ENCODE data around the gene BMP4. TPM values are rescaled to one million over a fixed set of nuclear protein-coding genes. Genes with fewer than 3 reads are reported as not detected.
A peak's percentile ranks its signal among the peaks of the same experiment; 100 is the strongest.

BMP4 gene
- total and polyA plus RNA-seq, 2 experiments from 2014 or later = not detected

GRCh38 chr14:53929871-53930715 is 26.5 kb downstream of the BMP4 start:
- no peaks in the 10 kb centered on the region for H3K79me2 ChIP-seq (ENCODE audit: insufficient read depth)
- H3K36me3 ChIP-seq (ENCODE audit: low read depth) = no peaks in the 10 kb centered on the region
- H3K27me3 ChIP-seq (replicated peaks; ENCODE audit: insufficient read depth) = peaks cover 10% of the 10 kb centered on the region; the same call in 1 of the 2 replicates
- in situ Hi-C loops (cut with MboI) = no loop called here
- H3K4me1 ChIP-seq (ENCODE audit: insufficient read depth) = no peaks in the 10 kb centered on the region
- no peak overlapping the region for H3K4me2 ChIP-seq (ENCODE audit: unreplicated experiment)
- H3K9me2 ChIP-seq (ENCODE audit: insufficient read depth) = no peaks in the 10 kb centered on the region
- H3K9ac ChIP-seq = no peak overlapping the region
- no peak overlapping the region for H3K4me3 ChIP-seq
- no peak for DNase-seq
- no peak for TF ChIP-seq EZH2phosphoT487 (IDR thresholded peaks at IDR 0.05; ENCODE audit: insufficient read depth, low read depth)
- TF ChIP-seq EZH2 (IDR thresholded peaks at IDR 0.05; ENCODE audit: insufficient read depth, poor library complexity, severe bottlenecking) = no peak
- H3K27ac ChIP-seq = no peak overlapping the region
- H4K20me1 ChIP-seq (ENCODE audit: insufficient read depth) = no peaks in the 10 kb centered on the region
- H2AFZ ChIP-seq = no peak overlapping the region
- H3F3A ChIP-seq (ENCODE audit: insufficient read depth) = no peaks in the 10 kb centered on the region
- H3K9me3 ChIP-seq (ENCODE audit: low read depth) = no peaks in the 10 kb centered on the region
- 18 to 22% methylated on average over 2 of the region's 2 CpGs for WGBS, 2 experiments (ENCODE audit: low coverage in 1 of 2, low lambda C conversion rate in 2 of 2, missing lambda C conversion rate in 2 of 2)

- in situ Hi-C loops (cut with MboI) = no loop called here
- Histone ChIP-seq H4K20me1 (ENCODE audit: insufficient read depth) (no peaks in the 10 kb centered on the region), H3K27me3 (replicated peaks; ENCODE audit: insufficient read depth) (peaks cover 14% of the 10 kb centered on the region), H3K9me3 (ENCODE audit: low read depth) (no peaks in the 10 kb centered on the region), H3K79me2 (ENCODE audit: insufficient read depth) (no peaks in the 10 kb centered on the region), H2AFZ (no peak overlapping the region), H3K9me2 (ENCODE audit: insufficient read depth) (no peaks in the 10 kb centered on the region), H3K4me1 (ENCODE audit: insufficient read depth) (no peaks in the 10 kb centered on the region), H3K9ac (no peak overlapping the region), H3K36me3 (ENCODE audit: low read depth) (no peaks in the 10 kb centered on the region), H3K27ac (no peak overlapping the region), H3K4me2 (ENCODE audit: unreplicated experiment) (no peak overlapping the region), H3F3A (ENCODE audit: insufficient read depth) (no peaks in the 10 kb centered on the region), H3K4me3 (no peak overlapping the region)
- WGBS, 2 experiments (ENCODE audit: low coverage in 1 of 2, low lambda C conversion rate in 2 of 2, missing lambda C conversion rate in 2 of 2) = 43 to 45% methylated on average over 5 of the region's 5 CpGs
- TF ChIP-seq EZH2phosphoT487 (IDR thresholded peaks at IDR 0.05; ENCODE audit: insufficient read depth, low read depth) (no peak), EZH2 (IDR thresholded peaks at IDR 0.05; ENCODE audit: insufficient read depth, poor library complexity, severe bottlenecking) (no peak)
- DNase-seq = no peak
Observed at GRCh38 chr14:53927171-53927570, 29.5 kb downstream of the BMP4 start.

- WGBS, 2 experiments (ENCODE audit: low coverage in 1 of 2, low lambda C conversion rate in 2 of 2, missing lambda C conversion rate in 2 of 2) = 75% methylated on average over 6 of the region's 6 CpGs
- DNase-seq = no peak
- in situ Hi-C loops (cut with MboI) = no loop called here
- no peaks in the 10 kb centered on the region for H3F3A ChIP-seq (ENCODE audit: insufficient read depth)
- no peaks in the 10 kb centered on the region for H4K20me1 ChIP-seq (ENCODE audit: insufficient read depth)
- H3K9me2 ChIP-seq (ENCODE audit: insufficient read depth) = no peaks in the 10 kb centered on the region
- TF ChIP-seq EZH2 (IDR thresholded peaks at IDR 0.05; ENCODE audit: insufficient read depth, poor library complexity, severe bottlenecking) (no peak), EZH2phosphoT487 (IDR thresholded peaks at IDR 0.05; ENCODE audit: insufficient read depth, low read depth) (no peak)
- no peaks in the 10 kb centered on the region for H3K4me1 ChIP-seq (ENCODE audit: insufficient read depth)
- no peak overlapping the region for H3K4me3 ChIP-seq
- H3K27ac ChIP-seq = no peak overlapping the region
- H3K9ac ChIP-seq = no peak overlapping the region
- peaks cover 14% of the 10 kb centered on the region for H3K27me3 ChIP-seq (replicated peaks; ENCODE audit: insufficient read depth)
- H3K36me3 ChIP-seq (ENCODE audit: low read depth) = no peaks in the 10 kb centered on the region
- H3K4me2 ChIP-seq (ENCODE audit: unreplicated experiment) = no peak overlapping the region
- no peak overlapping the region for H2AFZ ChIP-seq
- H3K79me2 ChIP-seq (ENCODE audit: insufficient read depth) = no peaks in the 10 kb centered on the region
- no peaks in the 10 kb centered on the region for H3K9me3 ChIP-seq (ENCODE audit: low read depth)
Observed at GRCh38 chr14:53925201-53925766, 31.3 kb downstream of the BMP4 start.

DNA sequence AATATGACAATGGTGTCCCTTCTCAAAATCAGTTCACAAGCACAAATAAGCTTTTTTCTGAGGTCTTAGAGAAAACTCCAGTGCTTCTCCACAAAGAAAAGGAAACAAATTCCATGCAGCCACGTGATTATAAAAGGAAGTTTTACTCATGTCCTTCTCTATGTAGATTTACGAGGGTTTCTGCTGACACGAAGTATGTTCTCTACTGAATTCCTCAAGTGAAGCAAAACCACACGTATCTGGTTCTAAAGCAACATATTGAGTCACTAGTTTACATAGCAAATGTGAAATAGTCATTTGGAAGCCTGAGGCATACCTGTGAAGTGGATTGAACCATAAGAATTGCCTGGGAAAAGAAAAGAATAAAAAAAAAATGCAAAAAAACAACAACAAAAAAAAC is 31.9 kb downstream of the BMP4 start:
- H3K4me2 ChIP-seq (ENCODE audit: unreplicated experiment) = no peak overlapping the region
- peak; percentile 22 for DNase-seq
- no peak overlapping the region for H3K9ac ChIP-seq
- no peaks in the 10 kb centered on the region for H3K36me3 ChIP-seq (ENCODE audit: low read depth)
- no peaks in the 10 kb centered on the region for H3K9me2 ChIP-seq (ENCODE audit: insufficient read depth)
- H3K9me3 ChIP-seq (ENCODE audit: low read depth) = no peaks in the 10 kb centered on the region
- H2AFZ ChIP-seq = no peak overlapping the region
- H3K27ac ChIP-seq = no peak overlapping the region
- TF ChIP-seq EZH2 (IDR thresholded peaks at IDR 0.05; ENCODE audit: insufficient read depth, poor library complexity, severe bottlenecking) (no peak), EZH2phosphoT487 (IDR thresholded peaks at IDR 0.05; ENCODE audit: insufficient read depth, low read depth) (no peak)
- no peaks in the 10 kb centered on the region for H3K4me1 ChIP-seq (ENCODE audit: insufficient read depth)
- in situ Hi-C loops (cut with MboI) = no loop called here
- H3K79me2 ChIP-seq (ENCODE audit: insufficient read depth) = no peaks in the 10 kb centered on the region
- H3F3A ChIP-seq (ENCODE audit: insufficient read depth) = no peaks in the 10 kb centered on the region
- WGBS, 2 experiments (ENCODE audit: low coverage in 1 of 2, low lambda C conversion rate in 2 of 2, missing lambda C conversion rate in 2 of 2) = 7 to 13% methylated on average over 4 of the region's 4 CpGs
- no peak overlapping the region for H3K4me3 ChIP-seq
- H3K27me3 ChIP-seq (replicated peaks; ENCODE audit: insufficient read depth) = peaks cover 14% of the 10 kb centered on the region
- no peaks in the 10 kb centered on the region for H4K20me1 ChIP-seq (ENCODE audit: insufficient read depth)

Measured in GM23248 (cell line).